ENCODE measurements around the gene SLC44A4. TPM values are rescaled to one million over a fixed set of nuclear protein-coding genes. Genes with fewer than 3 reads are reported as not detected.

The SLC44A4 gene
- total and polyA plus RNA-seq, 2 of the 8 experiments (the other 6 are each of a cell fraction or from before 2014, with no cell fraction given) = 4.8 to 7.0 TPM

DNA sequence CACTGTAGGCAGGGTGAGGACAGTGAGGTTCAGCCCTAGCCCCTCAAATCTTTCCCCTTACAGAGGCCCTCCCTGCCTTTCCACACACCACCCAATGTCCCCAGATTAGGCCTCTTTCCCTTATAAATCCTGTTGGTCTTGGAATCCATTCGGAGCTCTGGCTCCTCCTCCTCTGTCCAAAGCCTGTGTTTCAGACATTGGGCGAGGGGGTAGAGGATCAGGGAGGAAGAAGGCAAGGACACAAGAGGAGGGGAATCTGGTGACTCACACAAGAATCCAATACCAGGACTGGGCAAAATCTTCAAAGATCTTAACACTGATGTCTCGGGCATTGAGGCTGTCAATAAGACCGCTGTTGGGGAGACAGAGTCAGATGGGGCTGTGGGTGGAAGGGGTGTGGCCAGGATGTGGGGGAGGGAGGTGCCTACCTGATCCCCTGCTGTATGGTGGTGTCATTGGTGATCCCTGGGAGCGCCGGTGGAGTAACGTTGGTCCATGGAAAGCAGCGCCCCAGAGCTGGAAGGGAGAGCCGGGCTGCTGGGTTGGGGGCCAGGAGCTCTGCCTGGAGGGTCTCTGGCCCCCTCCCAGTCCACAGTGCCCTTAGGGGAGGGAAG, 7.6 kb downstream of the SLC44A4 start:
- 78% methylated on average over 9 of the region's 9 CpGs; no CpG with 5 or more reads in 1 of the 2 experiments for WGBS, 2 experiments (ENCODE audit: extremely low coverage in 1 of 2, insufficient coverage in 1 of 2, insufficient read length in 1 of 2, insufficient replicate concordance in 2 of 2, low coverage in 1 of 2, low lambda C conversion rate in 2 of 2, missing lambda C conversion rate in 1 of 2)
- POLR2A ChIA-PET (ENCODE audit: partially characterized antibody) = interaction anchor here (0.7 to 2.3 kb wide), 7 partner anchors 8 to 56 kb away, joined by 3 to 8 read pairs (median 4); partner anchors contain the start of genes HSPA1A, HSPA1B, HSPA1L and NEU1
- DNase-seq (ENCODE audit: low read depth in 1 of 2, low spot score in 2 of 2) = no peak
- TF ChIP-seq RFX5 (IDR thresholded peaks at IDR 0.05; ENCODE audit: borderline replicate concordance, low read depth, low read length) (no peak), POLR2A (IDR thresholded peaks at IDR 0.05; ENCODE audit: control extremely low read depth in 1 of 2, low read depth in 2 of 2, low read length in 2 of 2) (no peak), HDAC6 (IDR thresholded peaks at IDR 0.05; ENCODE audit: low read depth, low read length) (no peak), TCF12 (IDR thresholded peaks at IDR 0.05; ENCODE audit: low read depth, low read length) (no peak), CBX5 (IDR thresholded peaks at IDR 0.05; ENCODE audit: low read depth, low read length) (no peak), CHD2 (IDR thresholded peaks at IDR 0.05; ENCODE audit: low read length) (no peak), FOSL1 (IDR thresholded peaks at IDR 0.05; ENCODE audit: insufficient read depth, low read depth, low read length) (no peak), GTF2F1 (IDR thresholded peaks at IDR 0.05; ENCODE audit: borderline replicate concordance, low read depth, low read length) (no peak)
- TF ChIP-seq, protein P1, sequence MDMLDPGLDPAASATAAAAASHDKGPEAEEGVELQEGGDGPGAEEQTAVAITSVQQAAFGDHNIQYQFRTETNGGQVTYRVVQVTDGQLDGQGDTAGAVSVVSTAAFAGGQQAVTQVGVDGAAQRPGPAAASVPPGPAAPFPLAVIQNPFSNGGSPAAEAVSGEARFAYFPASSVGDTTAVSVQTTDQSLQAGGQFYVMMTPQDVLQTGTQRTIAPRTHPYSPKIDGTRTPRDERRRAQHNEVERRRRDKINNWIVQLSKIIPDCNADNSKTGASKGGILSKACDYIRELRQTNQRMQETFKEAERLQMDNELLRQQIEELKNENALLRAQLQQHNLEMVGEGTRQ (IDR thresholded peaks at IDR 0.05; ENCODE audit: low read length) = no peak

More for the DNA sequence above, 7.6 kb downstream of the SLC44A4 start:
- peak overlapping the region; percentile 54; the same call in 1 of the 2 replicates for H4K8ac ChIP-seq (ENCODE audit: extremely low read depth, insufficient read depth, low read length)
- peak overlapping the region; percentile 25 for H2BK15ac ChIP-seq (ENCODE audit: low read length)
- H2AFZ ChIP-seq (ENCODE audit: low read length) = 0 out of 2 replicates have a peak overlapping the region, but pooled peaks have one; percentile 3
- H3K4me2 ChIP-seq (ENCODE audit: insufficient read depth in 1 of 2, low read depth in 2 of 2, low read length in 2 of 2) = no peak overlapping the region; a peak in 1 of 4 replicates
- no peak overlapping the region for H2BK20ac ChIP-seq (ENCODE audit: low read length)
- peaks cover 0 to 12% (median 8%) of the 10 kb centered on the region in 4 experiments; a peak in 4 of 7 replicates for H3K4me1 ChIP-seq (replicated peaks in 1 of 4; ENCODE audit: control insufficient read depth in 3 of 4, insufficient read depth in 4 of 4, low read length in 3 of 4)
- no peaks in the 10 kb centered on the region; the same call in 1 of the 2 replicates for H3K23me2 ChIP-seq (ENCODE audit: low read depth, low read length)
- H2BK12ac ChIP-seq (ENCODE audit: low read depth, low read length) = no peak overlapping the region
- H3K79me1 ChIP-seq (ENCODE audit: low read depth, low read length) = no peaks in the 10 kb centered on the region
- H4K5ac ChIP-seq (ENCODE audit: insufficient read length, low read depth, low read length) = no peak overlapping the region
- no peak overlapping the region for H3K4ac ChIP-seq (replicated peaks; ENCODE audit: insufficient read length, low read depth, low read length)
- H2BK5ac ChIP-seq (ENCODE audit: low read depth, low read length) = peak overlapping the region; percentile 72; the same call in 1 of the 2 replicates
- H3K14ac ChIP-seq (ENCODE audit: insufficient read length) = no peak overlapping the region
- H3K56ac ChIP-seq (replicated peaks; ENCODE audit: insufficient read length, low read depth, low read length) = no peak overlapping the region
- no peaks in the 10 kb centered on the region for H3K79me2 ChIP-seq (ENCODE audit: control insufficient read depth in 1 of 2, insufficient read depth in 2 of 2, low read length in 2 of 2)
- no peak overlapping the region for H3K27ac ChIP-seq (ENCODE audit: low read depth, low read length)
- no peak overlapping the region for H3K4me3 ChIP-seq (ENCODE audit: extremely low read depth in 1 of 4, insufficient read depth in 2 of 4, low read depth in 3 of 4, low read length in 4 of 4)
- H3K27me3 ChIP-seq (replicated peaks in 1 of 4; ENCODE audit: control insufficient read depth in 3 of 4, extremely low read depth in 1 of 4, insufficient read depth in 3 of 4, low read length in 3 of 4) = no peaks in the 10 kb centered on the region
- H4K20me1 ChIP-seq (replicated peaks in 1 of 2; ENCODE audit: control insufficient read depth in 1 of 2, insufficient read depth in 2 of 2, low read length in 2 of 2) = no peaks in the 10 kb centered on the region
- CTCF ChIA-PET (ENCODE audit: partially characterized antibody) = interaction anchor here (0.5 to 5.8 kb wide), 10 partner anchors 10 to 181 kb away, joined by 3 to 25 read pairs (median 4); partner anchors contain the start of gene EHMT2
- H2AK5ac ChIP-seq (ENCODE audit: low read depth, low read length) = no peak overlapping the region
- no peaks in the 10 kb centered on the region for H3K9me3 ChIP-seq (ENCODE audit: insufficient read depth in 2 of 2, low read depth in 1 of 2, low read length in 1 of 2)
- peak overlapping the region; percentile 34 for H3K18ac ChIP-seq (ENCODE audit: extremely low read depth, low read length)
- H2BK120ac ChIP-seq (replicated peaks; ENCODE audit: low read depth, low read length) = no peak overlapping the region
- no peak for FAIRE-seq
- H3K9ac ChIP-seq (replicated peaks in 1 of 4; ENCODE audit: extremely low read depth in 1 of 4, low read depth in 3 of 4, low read length in 3 of 4) = no peak overlapping the region
- no peaks in the 10 kb centered on the region for H3K36me3 ChIP-seq (ENCODE audit: control insufficient read depth in 2 of 4, insufficient read depth in 4 of 4, low read length in 3 of 4)
- H4K91ac ChIP-seq (replicated peaks; ENCODE audit: insufficient read length, low read length) = no peak overlapping the region
- H3K23ac ChIP-seq (ENCODE audit: insufficient read length) = no peak overlapping the region

Measured in H1 (cell line).